Skeletal muscle cell (primary cell): ENCODE data around the gene GPR108.
A peak's percentile ranks its signal among the peaks of the same experiment; 100 is the strongest.

ENCODE experiments used
- DNase-seq: peaks from one replicate; pipeline ENCODE4 v3.0.0-alpha.2; 2010; ENCODE audit warnings: low read depth
- H3K4me3 ChIP-seq: 2 replicates; pipeline ENCODE4 v1.5.1; 2011; ENCODE audit warnings: low read depth, mild to moderate bottlenecking, control low read depth, low read length, moderate library complexity

GPR108 gene

GRCh38 chr19:6739390-6739882 lies 2.1 kb upstream of the GPR108 start, which contains the start of gene TRIP10:
Gene TRIP10 (plus strand): TSS chr19:6739680. CDS start chr19:6739762, 82 bp downstream.
- H3K4me3 ChIP-seq, result peak within 1 kb of the TSS; percentile 96

GRCh38 chr19:6738787-6739389 lies 1.5 kb upstream of the GPR108 start:
- H3K4me3 ChIP-seq, result peak overlapping the region; percentile 37
- DNase-seq, result no peak

More at GRCh38 chr19:6739390-6739882, 2.1 kb upstream of the GPR108 start, which contains the start of gene TRIP10:
- no peak for DNase-seq

- DNase-seq, result no peak
- no peak overlapping the region for H3K4me3 ChIP-seq
Measured at GRCh38 chr19:6737873-6738786, 750 bp upstream of the GPR108 start.

GRCh38 chr19:6736917-6737283 lies 480 bp downstream of the GPR108 start:
- no peak for DNase-seq
- H3K4me3 ChIP-seq, result peak overlapping the region; percentile 80

GRCh38 chr19:6736169-6736916 lies 1.0 kb downstream of the GPR108 start:
- peak overlapping the region; percentile 80 for H3K4me3 ChIP-seq
- DNase-seq, result peak; percentile 74

GRCh38 chr19:6735181-6735911 lies 2.0 kb downstream of the GPR108 start:
- no peak for DNase-seq
- peak overlapping the region; percentile 80 for H3K4me3 ChIP-seq

GRCh38 chr19:6734096-6734696 lies 3.2 kb downstream of the GPR108 start:
- DNase-seq, result no peak
- H3K4me3 ChIP-seq, result no peak overlapping the region

- H3K4me3 ChIP-seq, result no peak overlapping the region
- DNase-seq, result no peak
Measured at GRCh38 chr19:6733338-6734095, 3.9 kb downstream of the GPR108 start.

- no peak for DNase-seq
- H3K4me3 ChIP-seq, result no peak overlapping the region
Measured at GRCh38 chr19:6732803-6733337, 4.5 kb downstream of the GPR108 start.

- DNase-seq, result no peak
- H3K4me3 ChIP-seq, result no peak overlapping the region
Measured at GRCh38 chr19:6731822-6732221, 5.6 kb downstream of the GPR108 start.

- DNase-seq, result no peak
- no peak overlapping the region for H3K4me3 ChIP-seq
Measured at GRCh38 chr19:6730941-6731670, 6.3 kb downstream of the GPR108 start.

- no peak overlapping the region for H3K4me3 ChIP-seq
- no peak for DNase-seq
Measured at GRCh38 chr19:6730153-6730804, 7.1 kb downstream of the GPR108 start.

- no peak for DNase-seq
- H3K4me3 ChIP-seq, result no peak overlapping the region
Measured at GRCh38 chr19:6729573-6730152, 7.7 kb downstream of the GPR108 start.

GRCh38 chr19:6728346-6728745 lies 9.0 kb downstream of the GPR108 start:
- no peak for DNase-seq
- no peak overlapping the region for H3K4me3 ChIP-seq

GRCh38 chr19:6725513-6726231 lies 11.7 kb downstream of the GPR108 start:
- no peak overlapping the region for H3K4me3 ChIP-seq
- no peak for DNase-seq
